ENCODE data around the gene MAGEE2. TPM values are rescaled to one million over a fixed set of nuclear protein-coding genes. Genes with fewer than 3 reads are reported as not detected.
"Not testable (repeated sequence)": the region's sequence is repeated elsewhere in the genome, so short reads cannot be mapped to it uniquely, and the experiment has no call there.

Gene MAGEE2, protein sequence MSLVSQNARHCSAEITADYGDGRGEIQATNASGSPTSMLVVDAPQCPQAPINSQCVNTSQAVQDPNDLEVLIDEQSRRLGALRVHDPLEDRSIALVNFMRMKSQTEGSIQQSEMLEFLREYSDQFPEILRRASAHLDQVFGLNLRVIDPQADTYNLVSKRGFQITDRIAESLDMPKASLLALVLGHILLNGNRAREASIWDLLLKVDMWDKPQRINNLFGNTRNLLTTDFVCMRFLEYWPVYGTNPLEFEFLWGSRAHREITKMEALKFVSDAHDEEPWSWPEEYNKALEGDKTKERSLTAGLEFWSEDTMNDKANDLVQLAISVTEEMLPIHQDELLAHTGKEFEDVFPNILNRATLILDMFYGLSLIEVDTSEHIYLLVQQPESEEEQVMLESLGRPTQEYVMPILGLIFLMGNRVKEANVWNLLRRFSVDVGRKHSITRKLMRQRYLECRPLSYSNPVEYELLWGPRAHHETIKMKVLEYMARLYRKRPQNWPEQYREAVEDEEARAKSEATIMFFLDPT
- total RNA-seq (not detected in 2 replicates), polyA plus RNA-seq (not detected in 2 replicates), polyA minus RNA-seq (ENCODE audit: low replicate concordance) (not detected in 2 replicates)
- polyA plus RNA-seq (2012) = not detected in 2 replicates

DNA sequence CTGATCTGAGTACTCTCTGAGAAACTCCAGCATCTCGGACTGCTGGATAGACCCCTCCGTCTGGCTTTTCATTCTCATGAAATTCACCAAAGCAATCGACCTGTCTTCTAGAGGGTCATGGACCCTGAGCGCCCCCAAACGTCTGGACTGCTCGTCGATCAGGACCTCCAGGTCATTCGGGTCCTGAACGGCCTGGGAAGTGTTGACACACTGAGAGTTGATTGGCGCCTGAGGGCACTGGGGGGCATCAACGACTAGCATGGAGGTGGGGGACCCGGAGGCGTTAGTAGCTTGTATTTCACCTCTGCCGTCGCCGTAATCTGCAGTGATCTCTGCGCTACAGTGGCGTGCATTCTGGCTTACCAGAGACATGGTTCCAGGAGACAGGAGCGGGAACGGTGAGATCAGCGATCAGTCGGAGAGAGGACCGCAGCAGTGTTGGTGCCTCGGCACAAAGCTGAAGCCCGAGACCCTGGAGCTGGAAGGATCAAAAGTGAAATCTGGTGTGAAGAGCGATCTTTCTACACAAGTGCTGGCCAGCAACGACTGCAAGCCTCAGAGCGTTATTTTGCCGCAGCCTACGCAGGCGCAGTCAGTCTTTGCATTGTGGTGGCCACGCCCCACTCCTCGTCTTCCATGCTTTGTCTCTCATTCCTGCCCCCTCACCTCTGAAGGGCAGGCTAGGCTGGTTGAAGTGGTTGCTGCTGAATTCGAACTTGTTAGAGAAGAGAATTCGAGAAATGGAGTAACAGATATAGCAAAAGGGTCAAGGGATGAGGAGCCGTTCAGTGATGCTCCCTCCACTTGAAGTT is at the start of gene MAGEE2:
MAGEE2 (minus strand) TSS at position 575 of the 812 bp plus-strand sequence; CDS start at position 372, 203 bp downstream.
- Histone ChIP-seq H2AFZ (ENCODE audit: low read length) (no peak within 1 kb of the TSS), H3K9me3 (ENCODE audit: control insufficient read depth, insufficient read depth, low read depth, low read length) (no peaks in the 10 kb centered on the region), H3K27me3 (ENCODE audit: control insufficient read depth, insufficient read depth, low read length) (no peaks in the 10 kb centered on the region), H3K4me3 (replicated peaks in 1 of 4; ENCODE audit: control extremely low read depth in 1 of 4, insufficient read depth in 1 of 4, low read depth in 3 of 4, low read length in 4 of 4) (no peak within 1 kb of the TSS), H3K4me2 (ENCODE audit: extremely low read depth, insufficient read depth, low read length) (no peak within 1 kb of the TSS), H4K20me1 (ENCODE audit: control insufficient read depth, extremely low read depth, insufficient read depth, low read length) (no peaks in the 10 kb centered on the region), H3K27ac (ENCODE audit: insufficient read depth, low read length) (no peak within 1 kb of the TSS), H3K9ac (ENCODE audit: insufficient read depth, low read length) (no peak within 1 kb of the TSS), H3K36me3 (ENCODE audit: control insufficient read depth, insufficient read depth, low read length) (no peaks in the 10 kb centered on the region), H3K79me2 (ENCODE audit: control insufficient read depth, insufficient read depth, low read length) (no peaks in the 10 kb centered on the region), H3K4me1 (ENCODE audit: control insufficient read depth, extremely low read depth, insufficient read depth, low read length) (no peaks in the 10 kb centered on the region)
- DNase-seq (ENCODE audit: low read depth in 2 of 2) = no peak
- no peak for TF ChIP-seq EZH2 (IDR thresholded peaks at IDR 0.05; ENCODE audit: low read length, missing control alignments)
- TF ChIP-seq, protein P1, sequence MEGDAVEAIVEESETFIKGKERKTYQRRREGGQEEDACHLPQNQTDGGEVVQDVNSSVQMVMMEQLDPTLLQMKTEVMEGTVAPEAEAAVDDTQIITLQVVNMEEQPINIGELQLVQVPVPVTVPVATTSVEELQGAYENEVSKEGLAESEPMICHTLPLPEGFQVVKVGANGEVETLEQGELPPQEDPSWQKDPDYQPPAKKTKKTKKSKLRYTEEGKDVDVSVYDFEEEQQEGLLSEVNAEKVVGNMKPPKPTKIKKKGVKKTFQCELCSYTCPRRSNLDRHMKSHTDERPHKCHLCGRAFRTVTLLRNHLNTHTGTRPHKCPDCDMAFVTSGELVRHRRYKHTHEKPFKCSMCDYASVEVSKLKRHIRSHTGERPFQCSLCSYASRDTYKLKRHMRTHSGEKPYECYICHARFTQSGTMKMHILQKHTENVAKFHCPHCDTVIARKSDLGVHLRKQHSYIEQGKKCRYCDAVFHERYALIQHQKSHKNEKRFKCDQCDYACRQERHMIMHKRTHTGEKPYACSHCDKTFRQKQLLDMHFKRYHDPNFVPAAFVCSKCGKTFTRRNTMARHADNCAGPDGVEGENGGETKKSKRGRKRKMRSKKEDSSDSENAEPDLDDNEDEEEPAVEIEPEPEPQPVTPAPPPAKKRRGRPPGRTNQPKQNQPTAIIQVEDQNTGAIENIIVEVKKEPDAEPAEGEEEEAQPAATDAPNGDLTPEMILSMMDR (conservative IDR thresholded peaks at IDR 0.05 in 1 of 2, IDR thresholded peaks at IDR 0.05 in 1 of 2; ENCODE audit: low read depth in 1 of 2, low read length in 2 of 2) = no peak

DNA sequence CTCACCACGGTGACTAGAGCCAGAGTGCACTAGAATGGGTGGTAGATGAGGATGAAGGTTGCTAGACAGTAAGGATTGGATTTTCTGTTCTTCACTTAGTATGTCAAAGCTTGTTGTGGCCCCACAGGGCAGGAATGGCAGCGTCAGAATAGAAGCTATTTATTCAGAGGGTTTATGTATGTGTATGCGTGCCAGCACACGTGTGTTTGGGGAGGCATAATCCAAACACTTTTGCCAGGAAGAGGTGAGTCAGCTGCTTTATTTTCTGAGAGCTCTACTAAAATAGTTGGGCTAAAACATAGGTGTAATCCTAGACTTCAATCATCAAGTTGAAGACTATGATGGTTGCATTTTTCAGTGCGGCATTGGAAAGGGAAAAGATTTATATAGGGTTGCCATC is 1.2 kb upstream of the MAGEE2 start:
- DNase-seq (ENCODE audit: low read depth in 2 of 2) = no peak
- no peaks in the 10 kb centered on the region for H3K36me3 ChIP-seq (ENCODE audit: control insufficient read depth, insufficient read depth, low read length)
- H3K27ac ChIP-seq (ENCODE audit: insufficient read depth, low read length) = no peak overlapping the region
- H3K27me3 ChIP-seq (ENCODE audit: control insufficient read depth, insufficient read depth, low read length) = no peaks in the 10 kb centered on the region
- H3K4me2 ChIP-seq (ENCODE audit: extremely low read depth, insufficient read depth, low read length) = no peak overlapping the region
- H2AFZ ChIP-seq (ENCODE audit: low read length) = no peak overlapping the region
- H3K4me3 ChIP-seq (replicated peaks in 1 of 4; ENCODE audit: control extremely low read depth in 1 of 4, insufficient read depth in 1 of 4, low read depth in 3 of 4, low read length in 4 of 4) = no peak overlapping the region
- TF ChIP-seq EZH2 (IDR thresholded peaks at IDR 0.05; ENCODE audit: low read length, missing control alignments) = no peak
- TF ChIP-seq, protein P1 (conservative IDR thresholded peaks at IDR 0.05 in 1 of 2, IDR thresholded peaks at IDR 0.05 in 1 of 2; ENCODE audit: low read depth in 1 of 2, low read length in 2 of 2) = no peak
- H3K9me3 ChIP-seq (ENCODE audit: control insufficient read depth, insufficient read depth, low read depth, low read length) = no peaks in the 10 kb centered on the region
- no peaks in the 10 kb centered on the region for H3K79me2 ChIP-seq (ENCODE audit: control insufficient read depth, insufficient read depth, low read length)
- no peaks in the 10 kb centered on the region for H4K20me1 ChIP-seq (ENCODE audit: control insufficient read depth, extremely low read depth, insufficient read depth, low read length)
- no peak overlapping the region for H3K9ac ChIP-seq (ENCODE audit: insufficient read depth, low read length)
- H3K4me1 ChIP-seq (ENCODE audit: control insufficient read depth, extremely low read depth, insufficient read depth, low read length) = no peaks in the 10 kb centered on the region

DNA sequence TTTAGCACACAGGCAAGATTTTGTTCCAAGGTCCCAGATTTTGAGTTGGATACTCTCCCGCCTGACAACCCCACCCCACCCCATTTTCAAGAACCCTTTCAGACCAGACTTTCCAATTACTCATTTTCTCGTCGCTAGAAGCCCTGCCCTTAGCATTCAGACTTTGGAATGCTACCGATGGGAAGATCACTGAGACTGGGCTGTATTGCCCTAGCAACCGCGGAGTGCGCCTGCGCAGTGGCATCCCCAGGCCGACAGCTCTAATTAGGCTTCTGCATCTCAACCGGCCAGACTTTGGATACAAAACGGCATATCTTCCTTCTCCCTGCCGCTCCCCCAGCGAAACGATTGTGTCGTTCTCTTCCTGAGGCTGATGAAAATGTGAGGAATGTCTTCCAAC is 3.4 kb downstream of the MAGEE2 start:
- Histone ChIP-seq H3K4me1 (ENCODE audit: control insufficient read depth, extremely low read depth, insufficient read depth, low read length) (no peaks in the 10 kb centered on the region), H3K36me3 (ENCODE audit: control insufficient read depth, insufficient read depth, low read length) (no peaks in the 10 kb centered on the region), H3K4me2 (ENCODE audit: extremely low read depth, insufficient read depth, low read length) (no peak overlapping the region), H3K9me3 (ENCODE audit: control insufficient read depth, insufficient read depth, low read depth, low read length) (no peaks in the 10 kb centered on the region), H3K27me3 (ENCODE audit: control insufficient read depth, insufficient read depth, low read length) (no peaks in the 10 kb centered on the region), H3K4me3 (replicated peaks in 1 of 4; ENCODE audit: control extremely low read depth in 1 of 4, insufficient read depth in 1 of 4, low read depth in 3 of 4, low read length in 4 of 4) (no peak overlapping the region), H2AFZ (ENCODE audit: low read length) (no peak overlapping the region), H3K79me2 (ENCODE audit: control insufficient read depth, insufficient read depth, low read length) (no peaks in the 10 kb centered on the region), H4K20me1 (ENCODE audit: control insufficient read depth, extremely low read depth, insufficient read depth, low read length) (no peaks in the 10 kb centered on the region), H3K27ac (ENCODE audit: insufficient read depth, low read length) (no peak overlapping the region), H3K9ac (ENCODE audit: insufficient read depth, low read length) (no peak overlapping the region)
- DNase-seq (ENCODE audit: low read depth in 2 of 2) = no peak
- TF ChIP-seq, protein P1 (conservative IDR thresholded peaks at IDR 0.05 in 1 of 2, IDR thresholded peaks at IDR 0.05 in 1 of 2; ENCODE audit: low read depth in 1 of 2, low read length in 2 of 2) = no peak
- no peak for TF ChIP-seq EZH2 (IDR thresholded peaks at IDR 0.05; ENCODE audit: low read length, missing control alignments)

DNA sequence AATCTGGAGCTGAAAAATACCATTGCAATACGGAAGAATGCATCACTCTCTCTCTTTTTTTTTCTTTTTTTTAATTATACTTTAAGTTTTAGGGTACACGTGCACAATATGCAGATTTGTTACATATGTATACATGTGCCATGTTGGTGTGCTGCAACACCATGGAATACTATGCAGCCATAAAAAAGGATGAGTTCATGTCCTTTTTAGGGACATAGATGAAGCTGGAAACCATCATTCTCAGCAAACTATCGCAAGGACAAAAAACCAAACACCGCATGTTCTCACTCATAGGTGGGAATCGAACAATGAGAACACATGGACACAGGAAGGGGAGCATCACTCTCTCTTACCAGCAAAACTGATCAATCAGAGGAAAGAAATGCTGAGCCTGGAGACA is 17.0 kb downstream of the MAGEE2 start:
- H3K27me3 ChIP-seq (ENCODE audit: control insufficient read depth, insufficient read depth, low read length); H3K27ac ChIP-seq (ENCODE audit: insufficient read depth, low read length); DNase-seq (ENCODE audit: low read depth in 2 of 2); H3K9me3 ChIP-seq (ENCODE audit: control insufficient read depth, insufficient read depth, low read depth, low read length); H4K20me1 ChIP-seq (ENCODE audit: control insufficient read depth, extremely low read depth, insufficient read depth, low read length); H3K4me3 ChIP-seq (replicated peaks in 1 of 4; ENCODE audit: control extremely low read depth in 1 of 4, insufficient read depth in 1 of 4, low read depth in 3 of 4, low read length in 4 of 4); H3K79me2 ChIP-seq (ENCODE audit: control insufficient read depth, insufficient read depth, low read length); H3K36me3 ChIP-seq (ENCODE audit: control insufficient read depth, insufficient read depth, low read length); H3K4me1 ChIP-seq (ENCODE audit: control insufficient read depth, extremely low read depth, insufficient read depth, low read length); H3K9ac ChIP-seq (ENCODE audit: insufficient read depth, low read length); H2AFZ ChIP-seq (ENCODE audit: low read length); H3K4me2 ChIP-seq (ENCODE audit: extremely low read depth, insufficient read depth, low read length): not testable (repeated sequence)

All from fibroblast of lung (primary cell).